Neural cell (in vitro differentiated cells): Measurements from ENCODE around the gene BAIAP2L1. TPM values are rescaled to one million over a fixed set of nuclear protein-coding genes. Genes with fewer than 3 reads are reported as not detected.

ENCODE experiments used
- H2AFZ ChIP-seq: fragments of 200-600, 300-800 bp; sonication (generic), shearing (Covaris generic); 2 replicates; pipeline ENCODE4 v1.6.0; 2014; ENCODE audit warnings: low read depth, mild to moderate bottlenecking, antibody characterized with exemption, low read length, moderate library complexity
- H3F3A ChIP-seq: fragments of 200-600 bp; shearing (Covaris generic); 2 replicates; pipeline ENCODE4 v1.6.1; 2016; ENCODE audit warnings: mild to moderate bottlenecking, moderate library complexity, mixed read lengths, antibody characterized with exemption, low read length; ENCODE audit not compliant: insufficient read depth, poor library complexity, severe bottlenecking
- H3K27ac ChIP-seq: fragments of 200-600, 300-800 bp; sonication (generic), shearing (Covaris generic); 2 replicates; pipeline ENCODE4 v1.5.1; 2014; ENCODE audit warnings: mild to moderate bottlenecking, low read length, moderate library complexity
- H3K27me3 ChIP-seq: fragments of 300-800, 200-600 bp; sonication (generic), shearing (Covaris generic); 2 replicates; pipeline ENCODE4 v1.6.0; 2014; ENCODE audit warnings: mild to moderate bottlenecking, low read depth, low read length, moderate library complexity; ENCODE audit not compliant: insufficient read depth
- H3K36me3 ChIP-seq: fragments of 300-800, 200-600 bp; sonication (generic), shearing (Covaris generic); 2 replicates; pipeline ENCODE4 v1.5.1; 2014; ENCODE audit warnings: mild to moderate bottlenecking, antibody characterized with exemption, low read length, moderate library complexity; ENCODE audit not compliant: insufficient read depth
- H3K4me2 ChIP-seq: fragments of 300-800, 200-600 bp; sonication (generic), shearing (Covaris generic); 2 replicates; pipeline ENCODE4 v1.6.0; 2014; ENCODE audit warnings: mild to moderate bottlenecking, low read length
- H3K4me3 ChIP-seq: fragments of 300-800, 200-600 bp; sonication (generic), shearing (Covaris generic); 2 replicates; pipeline ENCODE4 v1.5.1; 2014; ENCODE audit warnings: mild to moderate bottlenecking, low read length, moderate library complexity
- H3K79me2 ChIP-seq: fragments of 200-600 bp; shearing (Covaris generic); replicated peaks from 2 replicates; pipeline ENCODE4 v1.6.0; 2014; ENCODE audit warnings: mild to moderate bottlenecking, low read length, moderate library complexity; ENCODE audit not compliant: insufficient read depth
- H3K9ac ChIP-seq: fragments of 300-800, 200-600 bp; sonication (generic), shearing (Covaris generic); 2 replicates; pipeline ENCODE4 v1.6.1; 2016; ENCODE audit warnings: mild to moderate bottlenecking, low read length, mixed read lengths
- H3K9me2 ChIP-seq: fragments of 200-600 bp; shearing (Covaris generic); 2 replicates; pipeline ENCODE4 v1.6.1; 2016; ENCODE audit warnings: mild to moderate bottlenecking, low read length, mixed read lengths; ENCODE audit not compliant: insufficient read depth
- H3K9me3 ChIP-seq: fragments of 200-600, 300-800 bp; sonication (generic), shearing (Covaris generic); 2 replicates; pipeline ENCODE4 v1.6.1; 2016; ENCODE audit warnings: mild to moderate bottlenecking, mixed run types, low read length, moderate library complexity, mixed read lengths
- H4K20me1 ChIP-seq: fragments of 200-600 bp; shearing (Covaris generic); 2 replicates; pipeline ENCODE4 v1.6.1; 2016; ENCODE audit warnings: mild to moderate bottlenecking, mixed run types; ENCODE audit not compliant: insufficient read depth
- EP300 ChIP-seq: fragments of 450-650 bp; conservative IDR thresholded peaks from 2 replicates; pipeline ENCODE4 v1.6.1; 2014; ENCODE audit warnings: antibody characterized with exemption, mild to moderate bottlenecking, moderate library complexity; ENCODE audit not compliant: poor library complexity, severe bottlenecking
- EZH2 ChIP-seq: fragments of 200-600, 300-800 bp; shearing (Covaris generic), sonication (generic); IDR thresholded peaks from 2 replicates; pipeline ENCODE4 v1.6.1; 2014; ENCODE audit warnings: antibody characterized with exemption, low read length, borderline replicate concordance, mild to moderate bottlenecking; ENCODE audit not compliant: insufficient read depth, poor library complexity, severe bottlenecking
- MXI1 ChIP-seq: fragments of 450-650 bp; conservative IDR thresholded peaks from 2 replicates; pipeline ENCODE4 v1.6.1; 2014; ENCODE audit warnings: antibody characterized with exemption, mild to moderate bottlenecking; ENCODE audit not compliant: poor library complexity, severe bottlenecking
- POLR2AphosphoS5 ChIP-seq: IDR thresholded peaks from 2 replicates; pipeline ENCODE4 v1.6.1; 2012
- RAD21 ChIP-seq: fragments of 450-650 bp; conservative IDR thresholded peaks from 2 replicates; pipeline ENCODE4 v1.6.1; 2014; ENCODE audit warnings: antibody characterized with exemption, mild to moderate bottlenecking, moderate library complexity
- SMC3 ChIP-seq: fragments of 450-650 bp; conservative IDR thresholded peaks from 2 replicates; pipeline ENCODE4 v1.6.1; 2014; ENCODE audit warnings: antibody characterized with exemption, mild to moderate bottlenecking, moderate library complexity; ENCODE audit not compliant: poor library complexity
- TAF1 ChIP-seq: IDR thresholded peaks from 2 replicates; pipeline ENCODE4 v1.6.1; 2012; ENCODE audit warnings: low read depth
- polyA plus RNA-seq: library from polyadenylated mRNA; depleted of rRNA; stranded (reverse); fragments of >200 nt; gene quantifications from 2 replicates; pipeline ENCODE4 v1.2.3, GENCODE V29; 2014
- TF ChIP-seq, protein P1 (sequence below): fragments of 450-650 bp; IDR thresholded peaks from 2 replicates; pipeline ENCODE4 v1.5.1; 2014; ENCODE audit warnings: antibody characterized with exemption, mild to moderate bottlenecking, moderate library complexity; ENCODE audit not compliant: poor library complexity, severe bottlenecking
- TF ChIP-seq, protein P2 (sequence below): IDR thresholded peaks from 2 replicates; pipeline ENCODE4 v1.6.1; 2012; ENCODE audit warnings: borderline replicate concordance

The BAIAP2L1 gene
- polyA plus RNA-seq, 1 donor from 2014 or later = not detected

DNA sequence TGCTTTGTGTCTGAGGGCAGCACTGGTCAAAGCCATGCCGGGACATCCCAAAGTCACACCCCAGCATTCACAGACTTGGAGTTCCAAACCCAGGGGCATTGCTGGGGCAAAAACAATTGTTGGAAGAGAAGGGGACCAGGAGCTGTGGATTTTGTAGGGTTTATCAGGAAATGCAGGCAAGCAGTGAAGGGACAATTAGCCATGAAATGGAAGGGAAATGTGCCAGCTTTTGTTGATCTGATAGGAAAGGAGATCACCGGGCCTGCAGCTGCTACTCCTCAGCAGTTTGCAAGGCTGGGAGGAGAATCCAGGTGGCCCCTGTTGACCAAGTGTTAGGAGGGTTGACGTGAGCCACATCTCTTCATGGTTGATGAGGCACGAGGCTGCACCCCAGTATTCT lies 122.0 kb downstream of the BAIAP2L1 start:
- Histone ChIP-seq H3K9ac (no peak overlapping the region), H3K27me3 (no peaks in the 10 kb centered on the region), H3K36me3 (no peaks in the 10 kb centered on the region), H4K20me1 (peaks cover 6% of the 10 kb centered on the region), H3K79me2 (peaks cover 21% of the 10 kb centered on the region), H3K4me2 (no peak overlapping the region), H3K9me3 (no peaks in the 10 kb centered on the region), H3K27ac (no peak overlapping the region), H3K4me3 (no peak overlapping the region), H3K9me2 (no peaks in the 10 kb centered on the region), H2AFZ (no peak overlapping the region), H3F3A (no peaks in the 10 kb centered on the region)
- TF ChIP-seq, protein P1, sequence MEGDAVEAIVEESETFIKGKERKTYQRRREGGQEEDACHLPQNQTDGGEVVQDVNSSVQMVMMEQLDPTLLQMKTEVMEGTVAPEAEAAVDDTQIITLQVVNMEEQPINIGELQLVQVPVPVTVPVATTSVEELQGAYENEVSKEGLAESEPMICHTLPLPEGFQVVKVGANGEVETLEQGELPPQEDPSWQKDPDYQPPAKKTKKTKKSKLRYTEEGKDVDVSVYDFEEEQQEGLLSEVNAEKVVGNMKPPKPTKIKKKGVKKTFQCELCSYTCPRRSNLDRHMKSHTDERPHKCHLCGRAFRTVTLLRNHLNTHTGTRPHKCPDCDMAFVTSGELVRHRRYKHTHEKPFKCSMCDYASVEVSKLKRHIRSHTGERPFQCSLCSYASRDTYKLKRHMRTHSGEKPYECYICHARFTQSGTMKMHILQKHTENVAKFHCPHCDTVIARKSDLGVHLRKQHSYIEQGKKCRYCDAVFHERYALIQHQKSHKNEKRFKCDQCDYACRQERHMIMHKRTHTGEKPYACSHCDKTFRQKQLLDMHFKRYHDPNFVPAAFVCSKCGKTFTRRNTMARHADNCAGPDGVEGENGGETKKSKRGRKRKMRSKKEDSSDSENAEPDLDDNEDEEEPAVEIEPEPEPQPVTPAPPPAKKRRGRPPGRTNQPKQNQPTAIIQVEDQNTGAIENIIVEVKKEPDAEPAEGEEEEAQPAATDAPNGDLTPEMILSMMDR = no peak
- no peak for TF ChIP-seq TAF1
- TF ChIP-seq EZH2 = no peak
- no peak for TF ChIP-seq EP300
- no peak for TF ChIP-seq POLR2AphosphoS5
- TF ChIP-seq MXI1 = no peak
- no peak for TF ChIP-seq SMC3
- no peak for TF ChIP-seq RAD21
- TF ChIP-seq, protein P2, sequence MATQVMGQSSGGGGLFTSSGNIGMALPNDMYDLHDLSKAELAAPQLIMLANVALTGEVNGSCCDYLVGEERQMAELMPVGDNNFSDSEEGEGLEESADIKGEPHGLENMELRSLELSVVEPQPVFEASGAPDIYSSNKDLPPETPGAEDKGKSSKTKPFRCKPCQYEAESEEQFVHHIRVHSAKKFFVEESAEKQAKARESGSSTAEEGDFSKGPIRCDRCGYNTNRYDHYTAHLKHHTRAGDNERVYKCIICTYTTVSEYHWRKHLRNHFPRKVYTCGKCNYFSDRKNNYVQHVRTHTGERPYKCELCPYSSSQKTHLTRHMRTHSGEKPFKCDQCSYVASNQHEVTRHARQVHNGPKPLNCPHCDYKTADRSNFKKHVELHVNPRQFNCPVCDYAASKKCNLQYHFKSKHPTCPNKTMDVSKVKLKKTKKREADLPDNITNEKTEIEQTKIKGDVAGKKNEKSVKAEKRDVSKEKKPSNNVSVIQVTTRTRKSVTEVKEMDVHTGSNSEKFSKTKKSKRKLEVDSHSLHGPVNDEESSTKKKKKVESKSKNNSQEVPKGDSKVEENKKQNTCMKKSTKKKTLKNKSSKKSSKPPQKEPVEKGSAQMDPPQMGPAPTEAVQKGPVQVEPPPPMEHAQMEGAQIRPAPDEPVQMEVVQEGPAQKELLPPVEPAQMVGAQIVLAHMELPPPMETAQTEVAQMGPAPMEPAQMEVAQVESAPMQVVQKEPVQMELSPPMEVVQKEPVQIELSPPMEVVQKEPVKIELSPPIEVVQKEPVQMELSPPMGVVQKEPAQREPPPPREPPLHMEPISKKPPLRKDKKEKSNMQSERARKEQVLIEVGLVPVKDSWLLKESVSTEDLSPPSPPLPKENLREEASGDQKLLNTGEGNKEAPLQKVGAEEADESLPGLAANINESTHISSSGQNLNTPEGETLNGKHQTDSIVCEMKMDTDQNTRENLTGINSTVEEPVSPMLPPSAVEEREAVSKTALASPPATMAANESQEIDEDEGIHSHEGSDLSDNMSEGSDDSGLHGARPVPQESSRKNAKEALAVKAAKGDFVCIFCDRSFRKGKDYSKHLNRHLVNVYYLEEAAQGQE = no peak

DNA sequence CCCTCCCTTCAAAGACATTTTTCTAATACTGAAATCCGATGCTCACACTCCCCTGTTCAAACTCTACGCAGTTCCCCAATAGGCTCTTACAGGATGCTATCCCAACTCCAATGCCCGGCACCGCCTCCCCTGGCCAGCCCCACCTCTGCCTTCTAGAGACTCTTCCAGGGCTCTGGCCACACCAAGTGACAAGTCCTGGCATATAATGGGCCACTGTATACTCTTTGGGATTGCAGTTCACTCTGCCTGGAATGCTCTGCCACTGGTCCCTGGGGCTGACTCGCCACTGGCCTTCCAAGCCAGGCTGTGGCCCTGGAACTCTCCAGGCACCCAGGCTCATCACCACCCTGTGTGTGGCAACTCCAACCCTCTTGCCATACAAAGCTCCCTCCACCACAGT lies 122.5 kb downstream of the BAIAP2L1 start:
- H3K9me3 ChIP-seq = no peaks in the 10 kb centered on the region
- H3K4me3 ChIP-seq = no peak overlapping the region
- no peak overlapping the region for H2AFZ ChIP-seq
- no peaks in the 10 kb centered on the region for H3F3A ChIP-seq
- no peaks in the 10 kb centered on the region for H3K36me3 ChIP-seq
- no peaks in the 10 kb centered on the region for H3K9me2 ChIP-seq
- H3K79me2 ChIP-seq = peaks cover 16% of the 10 kb centered on the region
- no peak overlapping the region for H3K9ac ChIP-seq
- no peak overlapping the region for H3K27ac ChIP-seq
- H3K4me2 ChIP-seq = no peak overlapping the region
- peaks cover under 1% of the 10 kb centered on the region for H4K20me1 ChIP-seq
- TF ChIP-seq POLR2AphosphoS5 (no peak), EZH2 (no peak), SMC3 (no peak), EP300 (no peak), MXI1 (no peak), RAD21 (no peak), TAF1 (no peak)
- TF ChIP-seq, protein P2 = no peak
- TF ChIP-seq, protein P1 = no peak
- no peaks in the 10 kb centered on the region for H3K27me3 ChIP-seq
